Ureter (tissue), 1 donor: ENCODE results near the gene DLG2. TPM values are rescaled to one million over a fixed set of nuclear protein-coding genes. Genes with fewer than 3 reads are reported as not detected.

Source experiments
- DNase-seq: peaks from one replicate; pipeline ENCODE4 v3.0.0-alpha.2; 2020; ENCODE audit warnings: low spot score
- total RNA-seq: library from RNA; stranded (reverse); gene quantifications from one replicate; pipeline ENCODE4 v1.2.4, GENCODE V29; 2023
- donor health status: DM: yes; HTN: yes; CAD: no.

DLG2 gene
- total RNA-seq, 1 donor from 2014 or later: 19.5 TPM

DNA sequence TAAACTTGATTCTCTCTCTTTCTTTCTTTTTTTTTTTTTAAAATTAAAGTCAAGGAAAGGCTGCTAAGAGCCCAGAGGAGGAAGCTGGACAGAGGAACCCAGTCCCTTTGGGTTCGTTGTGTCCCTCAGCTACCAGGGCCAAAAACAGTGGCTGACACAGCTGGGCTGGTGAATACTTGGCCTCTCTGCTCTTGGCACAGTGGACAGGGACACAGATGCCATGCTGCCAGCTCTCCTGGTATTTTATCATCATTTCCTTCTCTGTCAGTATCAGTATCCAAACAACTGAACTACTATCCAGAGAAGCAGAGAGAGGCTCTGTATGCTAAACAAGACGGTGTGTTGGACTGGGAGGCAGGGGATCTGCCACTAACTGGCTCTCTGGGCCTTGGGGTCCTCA, 2217.3 kb downstream of the DLG2 start:
- no peak for DNase-seq

DNA sequence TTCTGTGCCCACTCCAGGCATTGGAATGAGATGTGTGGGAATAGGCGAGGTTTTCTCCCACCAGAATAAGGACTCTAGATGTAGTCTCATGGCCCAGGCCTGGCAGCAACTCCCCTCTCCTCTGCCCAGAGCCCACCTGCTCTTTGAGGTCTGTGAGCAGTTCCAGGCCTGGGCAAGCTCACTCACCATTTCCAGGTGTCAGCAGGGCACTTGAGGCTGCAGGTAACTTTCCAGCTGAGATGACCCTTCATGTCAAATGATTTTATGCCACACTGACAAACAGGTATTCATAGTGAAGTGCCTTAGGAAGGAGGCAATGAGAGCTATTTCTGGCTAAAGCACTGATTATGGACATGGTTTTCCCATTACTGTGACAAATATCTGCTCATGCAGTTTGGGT, 2217.7 kb downstream of the DLG2 start:
- no peak for DNase-seq

DNA sequence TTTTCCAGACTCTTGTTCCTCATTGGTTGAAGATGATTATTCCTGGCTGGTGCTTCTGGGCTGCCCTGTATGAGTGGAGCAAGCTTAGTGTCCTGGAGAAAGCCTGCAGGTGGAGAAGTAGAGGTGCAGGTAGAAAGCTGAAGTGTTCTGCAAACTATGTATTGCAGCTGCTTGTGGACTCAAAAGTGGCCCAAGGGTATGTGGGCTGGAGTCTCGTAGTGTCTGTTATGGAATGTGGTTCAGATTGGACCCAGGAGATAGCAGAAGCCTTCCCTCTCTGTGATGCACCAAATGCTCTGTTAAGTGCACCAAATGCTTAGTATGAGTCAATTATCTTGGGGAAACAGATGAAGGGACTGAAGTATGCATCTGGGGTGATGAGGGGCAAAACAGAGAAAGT, 2218.2 kb downstream of the DLG2 start:
- no peak for DNase-seq

Other genes with a start within 250 kb of the DLG2 start
- 36.6 TPM for gene TMEM126B, start 1.2 kb upstream of the DLG2 start, total RNA-seq
- gene TMEM126A, start 20.6 kb upstream of the DLG2 start, total RNA-seq: 23.8 TPM
- 48.2 TPM for gene CREBZF, start 37.8 kb upstream of the DLG2 start, total RNA-seq
- gene CCDC89, start 58.9 kb upstream of the DLG2 start, total RNA-seq: 2.5 TPM
- gene SYTL2, start 183.8 kb upstream of the DLG2 start, total RNA-seq: 254 TPM
- gene CCDC83, start 228.0 kb upstream of the DLG2 start, total RNA-seq: not detected